Activated T-helper 1 cell treated with anti-CD3 and anti-CD28 coated beads, Interleukin-12 subunit alpha, Interleukin-12 subunit beta, Interleukin-2, Interleukin-4 antibody, amounts not matched to agents 30 ng/mL and 10 ng/mL and 1 ng/mL, durations not matched to agents 14 hours and 24 hours and 36 hours (primary cell): ENCODE results near the gene CLPTM1L. TPM values are rescaled to one million over a fixed set of nuclear protein-coding genes. Genes with fewer than 3 reads are reported as not detected.
"Not testable (repeated sequence)": the region's sequence is repeated elsewhere in the genome, so short reads cannot be mapped to it uniquely, and the experiment has no call there.

ENCODE experiments used
- DNase-seq: peaks from one replicate; pipeline ENCODE4 v3.0.0; 2021; ENCODE audit warnings: low spot score
- H3K27ac Mint-ChIP-seq: one replicate; pipeline ENCODE4 v1.8.0; 2021; ENCODE audit warnings: mild to moderate bottlenecking, mixed read lengths
- H3K27me3 Mint-ChIP-seq: one replicate; pipeline ENCODE4 v1.8.0; 2022; ENCODE audit warnings: mild to moderate bottlenecking, moderate library complexity, mixed read lengths; ENCODE audit not compliant: insufficient read depth
- H3K36me3 Mint-ChIP-seq: one replicate; pipeline ENCODE4 v1.8.0; 2021; ENCODE audit warnings: low read depth, mixed read lengths
- H3K4me1 Mint-ChIP-seq: one replicate; pipeline ENCODE4 v1.8.0; 2021; ENCODE audit warnings: low read depth, mixed read lengths
- H3K4me3 Mint-ChIP-seq: one replicate; pipeline ENCODE4 v1.8.0; 2021; ENCODE audit warnings: mild to moderate bottlenecking, moderate library complexity, mixed read lengths
- H3K9me3 Mint-ChIP-seq: one replicate; pipeline ENCODE4 v1.8.0; 2021; ENCODE audit warnings: mixed read lengths
- intact Hi-C: fragments of 100-400 bp; cut with micrococcal nuclease; formaldehyde crosslinking; loops from one replicate; pipeline ENCODE4 v1.15.1; 2024
- total RNA-seq: library from RNA; stranded (reverse); gene quantifications from 2 replicates; pipeline ENCODE4 v1.2.3, GENCODE V29; 2022

Gene CLPTM1L
- total RNA-seq, 1 donor from 2014 or later = 132 TPM

GRCh38 chr5:1330847-1331831, 13.8 kb downstream of the CLPTM1L start:
- peaks cover 7% of the 10 kb centered on the region for H3K4me1 Mint-ChIP-seq
- no peak overlapping the region for H3K27ac Mint-ChIP-seq
- H3K27me3 Mint-ChIP-seq = no peaks in the 10 kb centered on the region
- no peak overlapping the region for H3K4me3 Mint-ChIP-seq
- no peak for DNase-seq
- H3K9me3 Mint-ChIP-seq = no peaks in the 10 kb centered on the region
- peaks cover 30% of the 10 kb centered on the region for H3K36me3 Mint-ChIP-seq
- intact Hi-C loops = no loop called here

GRCh38 chr5:1330146-1330846, 14.6 kb downstream of the CLPTM1L start:
- H3K4me1 Mint-ChIP-seq = peaks cover 7% of the 10 kb centered on the region
- H3K27ac Mint-ChIP-seq = no peak overlapping the region
- peaks cover 30% of the 10 kb centered on the region for H3K36me3 Mint-ChIP-seq
- no peaks in the 10 kb centered on the region for H3K27me3 Mint-ChIP-seq
- intact Hi-C loops = no loop called here
- no peaks in the 10 kb centered on the region for H3K9me3 Mint-ChIP-seq
- no peak for DNase-seq
- no peak overlapping the region for H3K4me3 Mint-ChIP-seq

GRCh38 chr5:1329111-1329579, 15.8 kb downstream of the CLPTM1L start:
- intact Hi-C loops = no loop called here
- H3K4me3 Mint-ChIP-seq = no peak overlapping the region
- peaks cover 29% of the 10 kb centered on the region for H3K36me3 Mint-ChIP-seq
- no peak for DNase-seq
- no peaks in the 10 kb centered on the region for H3K9me3 Mint-ChIP-seq
- no peaks in the 10 kb centered on the region for H3K27me3 Mint-ChIP-seq
- H3K27ac Mint-ChIP-seq = no peak overlapping the region
- peaks cover 7% of the 10 kb centered on the region for H3K4me1 Mint-ChIP-seq

GRCh38 chr5:1328237-1329110, 16.4 kb downstream of the CLPTM1L start:
- H3K27ac Mint-ChIP-seq, intact Hi-C loops, DNase-seq, H3K27me3 Mint-ChIP-seq, H3K4me1 Mint-ChIP-seq, H3K4me3 Mint-ChIP-seq, H3K9me3 Mint-ChIP-seq: not testable (repeated sequence)
- peaks cover 28% of the 10 kb centered on the region for H3K36me3 Mint-ChIP-seq

- intact Hi-C loops, H3K9me3 Mint-ChIP-seq, DNase-seq, H3K27ac Mint-ChIP-seq, H3K4me3 Mint-ChIP-seq, H3K4me1 Mint-ChIP-seq, H3K27me3 Mint-ChIP-seq: not testable (repeated sequence)
- H3K36me3 Mint-ChIP-seq = peaks cover 21% of the 10 kb centered on the region
These were observed 17.8 kb downstream of the CLPTM1L start for GRCh38 chr5:1326901-1327756.

GRCh38 chr5:1326532-1326875, 18.4 kb downstream of the CLPTM1L start:
- H3K4me1 Mint-ChIP-seq, H3K4me3 Mint-ChIP-seq, H3K9me3 Mint-ChIP-seq, intact Hi-C loops, H3K27me3 Mint-ChIP-seq, DNase-seq: not testable (repeated sequence)
- H3K27ac Mint-ChIP-seq = peak overlapping the region; percentile 32
- peaks cover 21% of the 10 kb centered on the region for H3K36me3 Mint-ChIP-seq

GRCh38 chr5:1325870-1326531, 18.9 kb downstream of the CLPTM1L start:
- no peak overlapping the region for H3K4me3 Mint-ChIP-seq
- no peaks in the 10 kb centered on the region for H3K9me3 Mint-ChIP-seq
- peak overlapping the region; percentile 32 for H3K27ac Mint-ChIP-seq
- intact Hi-C loops = no loop called here
- no peak for DNase-seq
- H3K4me1 Mint-ChIP-seq = peaks cover 7% of the 10 kb centered on the region
- H3K27me3 Mint-ChIP-seq = no peaks in the 10 kb centered on the region
- H3K36me3 Mint-ChIP-seq = peaks cover 25% of the 10 kb centered on the region

GRCh38 chr5:1325191-1325741, 19.6 kb downstream of the CLPTM1L start:
- DNase-seq = no peak
- intact Hi-C loops = no loop called here
- H3K9me3 Mint-ChIP-seq = no peaks in the 10 kb centered on the region
- H3K4me3 Mint-ChIP-seq = no peak overlapping the region
- no peak overlapping the region for H3K27ac Mint-ChIP-seq
- H3K36me3 Mint-ChIP-seq = peaks cover 30% of the 10 kb centered on the region
- H3K27me3 Mint-ChIP-seq = no peaks in the 10 kb centered on the region
- H3K4me1 Mint-ChIP-seq = peaks cover 7% of the 10 kb centered on the region

GRCh38 chr5:1324719-1325190, 20.1 kb downstream of the CLPTM1L start:
- H3K27me3 Mint-ChIP-seq = no peaks in the 10 kb centered on the region
- DNase-seq = no peak
- no peak overlapping the region for H3K27ac Mint-ChIP-seq
- no peak overlapping the region for H3K4me3 Mint-ChIP-seq
- intact Hi-C loops = no loop called here
- H3K4me1 Mint-ChIP-seq = peaks cover 7% of the 10 kb centered on the region
- peaks cover 30% of the 10 kb centered on the region for H3K36me3 Mint-ChIP-seq
- H3K9me3 Mint-ChIP-seq = no peaks in the 10 kb centered on the region

- Mint-ChIP-seq H3K4me1 (peaks cover 7% of the 10 kb centered on the region), H3K36me3 (peaks cover 31% of the 10 kb centered on the region), H3K27ac (no peak overlapping the region), H3K9me3 (no peaks in the 10 kb centered on the region), H3K4me3 (no peak overlapping the region), H3K27me3 (no peaks in the 10 kb centered on the region)
- intact Hi-C loops = no loop called here
- no peak for DNase-seq
These were observed 20.6 kb downstream of the CLPTM1L start for GRCh38 chr5:1324301-1324700.

GRCh38 chr5:1323803-1324173, 21.1 kb downstream of the CLPTM1L start:
- Mint-ChIP-seq H3K4me1 (peaks cover 6% of the 10 kb centered on the region), H3K36me3 (peaks cover 35% of the 10 kb centered on the region), H3K27me3 (no peaks in the 10 kb centered on the region), H3K4me3 (no peak overlapping the region), H3K9me3 (no peaks in the 10 kb centered on the region), H3K27ac (no peak overlapping the region)
- intact Hi-C loops = no loop called here
- no peak for DNase-seq
